ENCODE results near the gene DISP1. TPM values are rescaled to one million over a fixed set of nuclear protein-coding genes. Genes with fewer than 3 reads are reported as not detected.

Gene DISP1
- total RNA-seq, 1 donor from 2014 or later: 22.9 TPM

DNA sequence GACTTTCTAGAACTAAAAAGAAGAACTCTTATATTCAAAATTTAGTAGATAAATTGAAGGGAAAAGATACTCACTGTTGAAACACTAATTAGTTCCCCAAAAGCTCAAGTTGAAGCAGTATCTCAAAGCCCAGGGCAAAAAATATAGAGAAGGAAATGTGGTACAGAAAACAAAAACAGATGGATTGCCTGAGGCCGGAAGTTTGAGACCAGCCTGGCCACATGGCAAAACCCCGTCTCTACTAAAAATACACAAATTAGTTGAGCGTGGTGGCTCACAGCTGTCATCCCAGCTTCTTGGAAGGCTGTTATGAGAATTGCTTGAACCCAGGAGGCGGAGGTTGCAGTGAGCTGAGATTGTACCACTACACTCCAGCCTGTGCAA lies 41.9 kb upstream of the DISP1 start:
- DNase-seq (no peak), ATAC-seq (peak; percentile 47)
- peaks cover 12% of the 10 kb centered on the region for H3K9me3 ChIP-seq
- peak overlapping the region; percentile 38 for H3K4me3 ChIP-seq
- no peaks in the 10 kb centered on the region for H3K27me3 ChIP-seq
- no peaks in the 10 kb centered on the region for H3K36me3 ChIP-seq
- peak overlapping the region; percentile 55 for H3K27ac ChIP-seq
- TF ChIP-seq, protein P1, sequence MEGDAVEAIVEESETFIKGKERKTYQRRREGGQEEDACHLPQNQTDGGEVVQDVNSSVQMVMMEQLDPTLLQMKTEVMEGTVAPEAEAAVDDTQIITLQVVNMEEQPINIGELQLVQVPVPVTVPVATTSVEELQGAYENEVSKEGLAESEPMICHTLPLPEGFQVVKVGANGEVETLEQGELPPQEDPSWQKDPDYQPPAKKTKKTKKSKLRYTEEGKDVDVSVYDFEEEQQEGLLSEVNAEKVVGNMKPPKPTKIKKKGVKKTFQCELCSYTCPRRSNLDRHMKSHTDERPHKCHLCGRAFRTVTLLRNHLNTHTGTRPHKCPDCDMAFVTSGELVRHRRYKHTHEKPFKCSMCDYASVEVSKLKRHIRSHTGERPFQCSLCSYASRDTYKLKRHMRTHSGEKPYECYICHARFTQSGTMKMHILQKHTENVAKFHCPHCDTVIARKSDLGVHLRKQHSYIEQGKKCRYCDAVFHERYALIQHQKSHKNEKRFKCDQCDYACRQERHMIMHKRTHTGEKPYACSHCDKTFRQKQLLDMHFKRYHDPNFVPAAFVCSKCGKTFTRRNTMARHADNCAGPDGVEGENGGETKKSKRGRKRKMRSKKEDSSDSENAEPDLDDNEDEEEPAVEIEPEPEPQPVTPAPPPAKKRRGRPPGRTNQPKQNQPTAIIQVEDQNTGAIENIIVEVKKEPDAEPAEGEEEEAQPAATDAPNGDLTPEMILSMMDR (IDR thresholded peaks at IDR 0.05): no peak
- intact Hi-C loops (cut with DNase I): no loop called here
- H3K4me1 ChIP-seq: peaks cover 9% of the 10 kb centered on the region

DNA sequence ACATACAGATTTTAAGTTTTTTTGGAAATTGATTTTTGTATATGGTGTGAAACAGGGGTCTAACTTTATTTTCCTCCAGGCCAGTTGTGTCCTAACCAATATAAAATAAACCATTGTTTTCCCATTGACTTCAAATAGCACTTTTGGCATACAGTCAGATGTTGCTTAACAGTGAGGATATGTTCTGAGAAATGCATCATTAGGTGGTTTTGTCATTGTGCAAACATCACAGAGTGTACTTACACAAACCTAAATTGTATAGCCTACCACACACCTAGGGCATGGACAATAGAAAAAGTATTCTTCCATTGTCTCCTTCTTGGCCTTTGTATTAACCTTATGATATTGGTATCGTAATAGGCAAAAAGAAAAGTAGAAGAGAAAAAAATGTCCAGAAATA lies 37.4 kb upstream of the DISP1 start:
- H3K27ac ChIP-seq: no peak overlapping the region
- H3K4me3 ChIP-seq: no peak overlapping the region
- TF ChIP-seq, protein P1 (IDR thresholded peaks at IDR 0.05): no peak
- H3K36me3 ChIP-seq: no peaks in the 10 kb centered on the region
- no peaks in the 10 kb centered on the region for H3K27me3 ChIP-seq
- DNase-seq (no peak), ATAC-seq (no peak)
- H3K4me1 ChIP-seq: peaks cover 9% of the 10 kb centered on the region
- no peaks in the 10 kb centered on the region for H3K9me3 ChIP-seq
- intact Hi-C loops (cut with DNase I): no loop called here

DNA sequence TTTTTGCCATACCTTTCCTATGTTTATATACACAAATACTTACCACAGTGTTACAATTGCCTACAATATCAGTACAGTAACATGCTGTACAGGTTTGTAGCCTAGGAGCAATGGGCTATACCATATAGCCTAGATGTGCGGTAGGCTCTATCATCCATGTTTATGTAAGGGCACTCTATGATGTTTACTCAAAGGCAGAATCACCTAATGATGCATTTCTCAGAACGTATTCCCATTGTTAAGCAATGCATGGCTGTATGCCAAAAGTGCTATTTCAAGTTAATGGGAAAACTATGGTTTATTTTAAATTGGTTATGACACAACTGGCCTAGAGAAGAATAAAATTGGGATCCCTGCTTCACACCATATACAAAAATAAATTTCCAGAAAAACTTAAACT lies 36.9 kb upstream of the DISP1 start:
- TF ChIP-seq, protein P1 (IDR thresholded peaks at IDR 0.05): no peak
- no peaks in the 10 kb centered on the region for H3K27me3 ChIP-seq
- intact Hi-C loops (cut with DNase I): no loop called here
- H3K4me1 ChIP-seq: peaks cover 9% of the 10 kb centered on the region
- no peaks in the 10 kb centered on the region for H3K9me3 ChIP-seq
- no peaks in the 10 kb centered on the region for H3K36me3 ChIP-seq
- no peak overlapping the region for H3K27ac ChIP-seq
- ATAC-seq (no peak), DNase-seq (no peak)
- no peak overlapping the region for H3K4me3 ChIP-seq

DNA sequence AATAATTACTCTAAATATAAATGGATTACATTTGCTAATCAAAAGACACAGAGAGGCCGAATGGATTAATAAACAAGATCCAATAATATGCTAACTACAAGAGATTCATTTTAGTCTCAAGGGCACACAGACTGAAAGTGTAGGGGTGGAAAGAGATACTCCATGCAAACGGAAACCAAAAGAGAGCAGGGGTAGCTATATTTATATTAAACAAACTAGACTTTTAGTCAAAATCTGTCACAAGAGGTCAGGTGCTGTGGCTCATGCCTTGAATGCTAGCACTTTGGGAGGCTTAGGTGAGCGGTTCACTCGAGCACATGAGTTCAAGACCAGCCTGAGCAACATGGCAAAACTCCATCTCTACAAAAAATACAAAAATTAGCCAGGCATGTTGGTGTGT lies 33.6 kb upstream of the DISP1 start:
- DNase-seq: no peak
- Histone ChIP-seq H3K9me3 (no peaks in the 10 kb centered on the region), H3K36me3 (no peaks in the 10 kb centered on the region), H3K27me3 (no peaks in the 10 kb centered on the region), H3K4me1 (peaks cover 28% of the 10 kb centered on the region), H3K27ac (no peak overlapping the region), H3K4me3 (no peak overlapping the region)
- ATAC-seq: no peak
- TF ChIP-seq, protein P1 (IDR thresholded peaks at IDR 0.05): no peak
- intact Hi-C loops (cut with DNase I): no loop called here

DNA sequence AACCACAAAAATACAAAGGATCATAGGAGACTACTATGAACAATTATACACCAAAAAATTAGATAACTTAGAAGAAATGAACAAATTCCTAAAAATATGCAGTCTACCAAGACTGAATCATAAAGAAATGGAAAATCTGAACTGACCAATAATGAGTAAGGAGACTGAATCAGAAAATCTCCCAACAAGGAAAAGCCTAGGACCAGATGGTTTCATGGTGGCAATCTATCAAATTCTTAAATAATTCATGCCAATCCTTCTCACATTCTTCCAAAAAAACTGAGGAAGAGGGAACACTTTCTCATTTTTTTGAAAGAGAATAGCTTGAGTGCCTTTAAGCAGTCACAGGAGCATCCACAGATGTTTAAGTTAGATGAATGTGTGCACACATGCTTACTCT lies 31.8 kb upstream of the DISP1 start:
- no peaks in the 10 kb centered on the region for H3K36me3 ChIP-seq
- H3K27ac ChIP-seq: no peak overlapping the region
- peaks cover 20% of the 10 kb centered on the region for H3K4me1 ChIP-seq
- no peak overlapping the region for H3K4me3 ChIP-seq
- no peaks in the 10 kb centered on the region for H3K27me3 ChIP-seq
- ATAC-seq (no peak), DNase-seq (no peak)
- no peaks in the 10 kb centered on the region for H3K9me3 ChIP-seq
- intact Hi-C loops (cut with DNase I): no loop called here
- TF ChIP-seq, protein P1 (IDR thresholded peaks at IDR 0.05): no peak

DNA sequence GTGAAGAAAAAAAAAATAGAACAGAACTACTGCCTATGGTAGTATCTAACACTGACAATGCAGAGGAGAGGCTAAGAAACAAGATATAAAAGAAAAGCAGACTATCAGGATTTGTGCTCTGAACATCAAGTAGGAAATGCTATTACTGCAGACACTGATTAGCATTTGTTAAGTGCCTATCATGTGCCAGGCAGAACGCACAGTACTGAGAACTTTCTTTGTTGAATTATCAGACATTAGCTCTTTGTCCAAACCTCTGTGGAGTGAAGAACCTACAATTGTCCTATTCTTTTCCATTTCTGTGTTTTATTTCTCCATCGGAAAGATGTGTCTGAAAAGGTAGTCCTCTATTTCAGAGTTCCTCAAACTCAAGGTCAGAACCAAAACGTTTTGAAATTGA lies 30.5 kb upstream of the DISP1 start:
- H3K4me1 ChIP-seq: peaks cover 20% of the 10 kb centered on the region
- intact Hi-C loops (cut with DNase I): no loop called here
- ATAC-seq (no peak), DNase-seq (no peak)
- no peak overlapping the region for H3K4me3 ChIP-seq
- H3K27ac ChIP-seq: no peak overlapping the region
- no peaks in the 10 kb centered on the region for H3K36me3 ChIP-seq
- TF ChIP-seq, protein P1 (IDR thresholded peaks at IDR 0.05): no peak
- H3K27me3 ChIP-seq: no peaks in the 10 kb centered on the region
- no peaks in the 10 kb centered on the region for H3K9me3 ChIP-seq

All from upper lobe of right lung (tissue), 1 donor.